K562 (cell line): ENCODE results near the gene NANS. TPM values are rescaled to one million over a fixed set of nuclear protein-coding genes. Genes with fewer than 3 reads are reported as not detected.

Experiments used
- ATAC-seq: fragments of 200-7000 bp; cut with Tn5 transposase; 3 replicates; pipeline ENCODE4 v1.9.1; 2020; ENCODE audit warnings: moderate library complexity
- BruUV-seq: library from RNA; stranded (reverse); fragments of 400-500 nt; replicated peaks from 2 replicates; lab custom pipeline; 2021; lab: Mats Ljungman, UMichigan
- CTCF ChIA-PET: fragments of 300-600 bp; formaldehyde crosslinking; extraction: SDS; loops from one replicate; lab custom pipeline; 2021; ENCODE audit warnings: low intra/inter-chr PET ratio; lab: Yijun Ruan, JAX
- POLR2A ChIA-PET: fragments of 300-600, 350-650 bp; sonication (Branson Sonifier 250); formaldehyde crosslinking; extraction: SDS; loops from one replicate; lab custom pipeline; 2021; ENCODE audit warnings: antibody characterized with exemption, inconsistent platforms; lab: Yijun Ruan, JAX
- DNase-seq, 4 experiments: peaks; one replicate each; pipeline versions ENCODE4 v3.0.0 to v3.0.0-alpha.2; 2011 to 2018; ENCODE audit warnings: low spot score in 3 of 4, mixed read lengths in 3 of 4; ENCODE audit errors: extremely low read depth in 1 of 4
- FAIRE-seq: peaks from 2 replicates; lab custom pipeline; 2011; peaks lifted over from hg19 to GRCh38; lab: Jason Lieb, UNC
- H2AFZ ChIP-seq: 2 replicates; pipeline ENCODE4 v1.6.0; 2011; ENCODE audit warnings: low read depth, low read length, control low read depth, inconsistent platforms
- H3K27ac ChIP-seq: fragments of 200-600 bp; 3 replicates; pipeline ENCODE4 v1.8.0; 2011; ENCODE audit warnings: low read depth, mild to moderate bottlenecking, control low read depth, inconsistent platforms, low read length, moderate library complexity, mixed read lengths; ENCODE audit errors: extremely low read depth
- H3K27me3 ChIP-seq, 2 experiments: fragments of 300-600 bp in 1 of 2; 2 replicates in 1 of 2; 3 replicates in 1 of 2; pipeline versions ENCODE4 v1.6.0 to v1.8.0; 2011; ENCODE audit warnings: inconsistent platforms in 2 of 2, low read length in 2 of 2, mild to moderate bottlenecking in 1 of 2, mixed read lengths in 1 of 2, moderate library complexity in 1 of 2; ENCODE audit not compliant: control insufficient read depth in 2 of 2, insufficient read depth in 2 of 2
- H3K36me3 ChIP-seq: fragments of 300-600 bp; 3 replicates; pipeline ENCODE4 v1.8.0; 2011; ENCODE audit warnings: mild to moderate bottlenecking, low read length, inconsistent platforms; ENCODE audit not compliant: control insufficient read depth, insufficient read depth
- H3K4me1 ChIP-seq, 2 experiments: fragments of 200-600 bp in 1 of 2; replicated peaks in 1 of 2; 2 replicates in 1 of 2; 3 replicates in 1 of 2; pipeline versions ENCODE4 v1.5.1 to v1.8.0; 2011; ENCODE audit warnings: inconsistent platforms in 2 of 2, low read length in 2 of 2, mild to moderate bottlenecking in 1 of 2, mixed read lengths in 1 of 2, moderate library complexity in 1 of 2; ENCODE audit not compliant: control insufficient read depth in 2 of 2, insufficient read depth in 2 of 2
- H3K4me2 ChIP-seq: 2 replicates; pipeline ENCODE4 v1.6.1; 2011; ENCODE audit warnings: low read length, control low read depth, inconsistent platforms, mixed read lengths; ENCODE audit not compliant: insufficient read depth
- H3K4me3 ChIP-seq: fragments of 200-600 bp; sonication (generic), shearing (Covaris generic); 2 replicates; pipeline ENCODE4 v1.5.1; 2016; ENCODE audit warnings: control low read depth, inconsistent platforms
- H3K79me2 ChIP-seq: fragments of 200-600 bp; 3 replicates; pipeline ENCODE4 v1.8.0; 2011; ENCODE audit warnings: low read length, inconsistent platforms; ENCODE audit not compliant: control insufficient read depth, insufficient read depth
- H3K9ac ChIP-seq, 2 experiments: 2 replicates each; pipeline versions ENCODE4 v1.6.0 to v1.6.1; 2011; ENCODE audit warnings: low read depth in 2 of 2, low read length in 2 of 2, control low read depth in 1 of 2, inconsistent platforms in 1 of 2, mild to moderate bottlenecking in 1 of 2, mixed read lengths in 1 of 2; ENCODE audit not compliant: insufficient read depth in 1 of 2
- H3K9me1 ChIP-seq: one replicate; pipeline ENCODE4 v1.6.0; 2011; ENCODE audit warnings: inconsistent platforms, mild to moderate bottlenecking, low read length, moderate library complexity; ENCODE audit not compliant: control insufficient read depth, insufficient read depth
- H3K9me3 ChIP-seq: replicated peaks from 2 replicates; pipeline ENCODE4 v1.5.1; 2011; ENCODE audit warnings: low read depth, low read length, inconsistent platforms; ENCODE audit not compliant: control insufficient read depth, insufficient read depth
- H4K20me1 ChIP-seq: replicated peaks from 2 replicates; pipeline ENCODE4 v1.6.1; 2011; ENCODE audit warnings: low read length, inconsistent platforms, mixed read lengths; ENCODE audit not compliant: control insufficient read depth, insufficient read depth
- C11orf30 ChIP-seq: fragments of 450-650 bp; IDR thresholded peaks from 2 replicates; pipeline ENCODE4 v1.6.1; 2016; ENCODE audit warnings: low read depth, mild to moderate bottlenecking
- ESRRA ChIP-seq: fragments of 450-650 bp; IDR thresholded peaks from 2 replicates; pipeline ENCODE4 v1.6.1; 2014; ENCODE audit warnings: low read depth, mild to moderate bottlenecking, moderate library complexity, borderline replicate concordance
- HBP1 ChIP-seq: fragments of 450-650 bp; formaldehyde crosslinking; IDR thresholded peaks from 2 replicates; pipeline ENCODE4 v1.4.0; 2022; ENCODE audit warnings: missing genetic modification characterization
- MAFF ChIP-seq: IDR thresholded peaks from 2 replicates; pipeline ENCODE4 v1.6.1; 2012; ENCODE audit warnings: low read length, improper control_type of control experiment
- MIER1 ChIP-seq: fragments of 450-650 bp; IDR thresholded peaks from 2 replicates; pipeline ENCODE4 v1.6.1; 2016; ENCODE audit warnings: antibody characterized with exemption, mild to moderate bottlenecking, low read depth
- POLR2A ChIP-seq: fragments of 450-650 bp; conservative IDR thresholded peaks from 2 replicates; pipeline ENCODE4 v1.6.1; 2016
- POLR2AphosphoS2 ChIP-seq: IDR thresholded peaks from 2 replicates; pipeline ENCODE4 v1.6.1; 2012; ENCODE audit warnings: low read length, improper control_type of control experiment
- POLR2AphosphoS5 ChIP-seq: IDR thresholded peaks from 2 replicates; pipeline ENCODE4 v1.6.1; 2011; ENCODE audit warnings: mild to moderate bottlenecking, low read depth, low read length, moderate library complexity; ENCODE audit not compliant: control insufficient read depth, insufficient read depth
- SIN3A ChIP-seq, 2 experiments: fragments of 150-350 bp in 1 of 2; IDR thresholded peaks; 2 replicates each; pipeline ENCODE4 v1.6.1; 2011 to 2016; ENCODE audit warnings: borderline replicate concordance in 2 of 2, low read depth in 2 of 2, low read length in 2 of 2, mild to moderate bottlenecking in 2 of 2, moderate library complexity in 2 of 2; ENCODE audit not compliant: control insufficient read depth in 1 of 2
- SUPT5H ChIP-seq: fragments of 450-650 bp; IDR thresholded peaks from 2 replicates; pipeline ENCODE4 v1.6.1; 2016
- ZNF766 ChIP-seq: fragments of 200-800 bp; sonication (Bioruptor generic); conservative IDR thresholded peaks from 2 replicates; pipeline ENCODE4 v1.6.1; 2016; ENCODE audit warnings: missing genetic modification characterization, missing compliant biosample characterization
- WGBS: fragments of 100-300 bp; shearing (Covaris generic); methylation state at CpG from one replicate; pipeline ENCODE4 v1.1.6; 2016; ENCODE audit warnings: low coverage, mixed read lengths; ENCODE audit not compliant: insufficient coverage; ENCODE audit errors: missing lambda C conversion rate; 5-methylcytosine and 5-hydroxymethylcytosine counted together
- in situ Hi-C: fragments of 300-500 bp; cut with MboI; formaldehyde crosslinking; loops from 4 replicates; pipeline ENCODE4 v1.15.0; 2018; ENCODE audit warnings: inconsistent platforms, mixed read lengths
- intact Hi-C: fragments of 100-400 bp; cut with micrococcal nuclease; formaldehyde crosslinking; loops from 2 replicates; pipeline ENCODE4 v1.14.2; 2022
- polyA plus RNA-seq, 8 experiments: library from polyadenylated mRNA; depleted of rRNA in 4 of 8; stranded (reverse) in 5 of 8; unstranded in 3 of 8; fragments of >200 nt; fragmentation: Nextera tagmentation in 2 of 8; fragmentation: Illumina TruSeq in 1 of 8; extraction: Ambion mirVana in 2 of 8; extraction: Trizol in 1 of 8; gene quantifications; 2 replicates each; pipeline versions ENCODE4 v1.2.1 to v1.2.3, GENCODE V29; 2011 to 2014; ENCODE audit warnings: inconsistent platforms in 1 of 8, missing spikeins in 1 of 8
- total RNA-seq, 7 experiments: library from RNA; depleted of rRNA in 6 of 7; stranded (reverse); fragments of >200 nt in 6 of 7; fragmentation: Illumina TruSeq in 2 of 7; extraction: Trizol in 2 of 7; gene quantifications; 2 replicates each; pipeline versions ENCODE4 v1.2.1 to v1.2.3, GENCODE V29; 2011 to 2021; ENCODE audit warnings: low replicate concordance in 1 of 7

The NANS gene
- total and polyA plus RNA-seq, 9 of the 15 experiments (the other 6 are each of a cell fraction or from before 2014, with no cell fraction given): 37.1 to 181 (median 137) TPM

GRCh38 chr9:98011122-98011521 is 45.4 kb upstream of the NANS start:
- no peaks in the 10 kb centered on the region for H3K9me1 ChIP-seq
- peaks cover 61% of the 10 kb centered on the region for H3K79me2 ChIP-seq

DNA sequence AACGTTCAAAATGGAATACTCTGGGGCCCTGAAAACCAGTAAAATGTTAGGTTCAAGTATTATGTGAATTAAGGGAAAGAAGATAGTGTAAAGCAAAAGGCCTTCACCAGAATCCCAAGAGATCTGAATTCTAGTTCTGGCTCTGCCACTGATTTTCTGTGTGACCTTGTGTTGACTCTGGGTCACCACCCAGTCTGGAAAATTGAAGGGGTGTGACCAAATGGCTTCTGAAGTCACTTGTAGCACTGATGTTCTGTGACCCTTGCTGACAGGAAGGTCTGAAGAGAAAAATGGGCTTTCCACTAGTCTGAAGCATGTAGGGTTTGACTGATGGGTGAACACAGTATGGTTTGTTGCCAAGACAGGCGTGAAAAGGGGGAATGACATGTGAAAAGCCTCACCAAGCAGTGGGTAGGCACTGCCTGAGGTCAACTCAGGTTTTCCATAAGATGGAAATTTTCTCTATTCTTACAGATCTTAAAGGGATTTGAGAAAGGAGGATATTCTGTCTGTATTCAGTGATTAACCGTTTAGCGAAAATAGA is 40.3 kb upstream of the NANS start:
- POLR2A ChIA-PET: interaction anchor here (1.0 to 2.0 kb wide), 3 partner anchors 11 to 29 kb away, joined by 3 to 5 read pairs (median 4); no protein-coding TSS in a partner anchor
- intact Hi-C loops: no loop called here
- no peak overlapping the region for H3K27ac ChIP-seq

More at GRCh38 chr9:98011122-98011521, 45.4 kb upstream of the NANS start:
- Histone ChIP-seq H3K4me2 (no peak overlapping the region), H3K27me3 (no peaks in the 10 kb centered on the region), H3K9me3 (no peaks in the 10 kb centered on the region), H2AFZ (no peak overlapping the region), H3K4me3 (no peak overlapping the region), H3K36me3 (peaks cover 100% of the 10 kb centered on the region), H4K20me1 (no peaks in the 10 kb centered on the region; the same call in 1 of the 2 replicates), H3K4me1 (no peaks in the 10 kb centered on the region), H3K27ac (no peak overlapping the region), H3K9ac (no peak overlapping the region)
- TF ChIP-seq POLR2A (peak; percentile 5; the same call in 1 of the 2 replicates), MAFF (no peak), C11orf30 (no peak)
- 94% methylated on average over 7 of the region's 7 CpGs for WGBS
- no TSS peak for BruUV-seq
- ChIA-PET CTCF (no interaction called here), POLR2A (interaction anchor here (0.6 to 1.4 kb wide), 4 partner anchors 9 to 115 kb away, joined by 3 to 10 read pairs (median 4); no protein-coding TSS in a partner anchor)
- in situ Hi-C loops (no loop called here), intact Hi-C loops (no loop called here)
- ATAC-seq (no peak), DNase-seq (no peak), FAIRE-seq (no peak)

More for the DNA sequence above, 40.3 kb upstream of the NANS start:
- BruUV-seq: no TSS peak
- in situ Hi-C loops: no loop called here
- peak; percentile 3; the same call in 2 of the 3 replicates for ATAC-seq
- Histone ChIP-seq H3K9me1 (no peaks in the 10 kb centered on the region), H3K9me3 (no peaks in the 10 kb centered on the region), H3K27me3 (no peaks in the 10 kb centered on the region), H3K4me2 (no peak overlapping the region), H3K79me2 (peaks cover 10% of the 10 kb centered on the region), H3K4me3 (no peak overlapping the region), H3K36me3 (peaks cover 95% of the 10 kb centered on the region), H3K4me1 (no peaks in the 10 kb centered on the region; a peak in 1 of 5 replicates), H3K9ac (no peak overlapping the region), H2AFZ (no peak overlapping the region), H4K20me1 (peaks cover 4% of the 10 kb centered on the region; the same call in 1 of the 2 replicates)
- 86% methylated on average over 4 of the region's 4 CpGs for WGBS
- FAIRE-seq: no peak
- DNase-seq: peak in 1 of 4 experiments; percentile 34
- CTCF ChIA-PET: interaction anchor here (0.6 kb wide), 1 partner anchor 117 kb away, joined by 3 read pairs; no protein-coding TSS in a partner anchor
- 0 out of 4 replicates have a peak, but pooled peaks of 1 of the 2 experiments have one; percentile 15 for TF ChIP-seq SIN3A (IDR thresholded peaks at IDR 0.05; ENCODE audit: borderline replicate concordance in 2 of 2, control insufficient read depth in 1 of 2, low read depth in 2 of 2, low read length in 2 of 2)
- no peak for TF ChIP-seq MIER1
- TF ChIP-seq POLR2A: peak; percentile 65
- TF ChIP-seq POLR2AphosphoS2: 0 out of 2 replicates have a peak, but pooled peaks have one; percentile 37
- TF ChIP-seq HBP1: 0 out of 2 replicates have a peak, but pooled peaks have one; percentile 14
- peak; percentile 57 for TF ChIP-seq SUPT5H
- 0 out of 2 replicates have a peak, but pooled peaks have one; percentile 47 for TF ChIP-seq ESRRA
- no peak for TF ChIP-seq ZNF766
- peak; percentile 57 for TF ChIP-seq POLR2AphosphoS5
